ENCODE measurements around the gene DNAH14. TPM values are rescaled to one million over a fixed set of nuclear protein-coding genes. Genes with fewer than 3 reads are reported as not detected.

DNAH14 gene
- total RNA-seq, 1 donor: 31.8 TPM

- no peaks in the 10 kb centered on the region for H3K27me3 ChIP-seq (ENCODE audit: insufficient read depth, low read length)
- no peaks in the 10 kb centered on the region for H3K9me3 ChIP-seq (ENCODE audit: low read depth, low read length)
- H3K4me2 ChIP-seq (ENCODE audit: insufficient read depth, low read length): no peak overlapping the region
- H3K79me2 ChIP-seq (ENCODE audit: insufficient read depth, low read length): no peaks in the 10 kb centered on the region
- DNase-seq (ENCODE audit: insufficient read length, low spot score, missing footprints): no peak
- H3K4me3 ChIP-seq (ENCODE audit: insufficient read depth, low read length): no peak overlapping the region
- H4K20me1 ChIP-seq (ENCODE audit: insufficient read depth, low read length): no peaks in the 10 kb centered on the region
- H2AFZ ChIP-seq (ENCODE audit: low read length): no peak overlapping the region
- no peaks in the 10 kb centered on the region for H3K4me1 ChIP-seq (ENCODE audit: insufficient read depth, low read length)
- no peak overlapping the region for H3K27ac ChIP-seq (ENCODE audit: low read depth, low read length)
- no peaks in the 10 kb centered on the region for H3K36me3 ChIP-seq (ENCODE audit: insufficient read depth, low read length)
- TF ChIP-seq CTCF (IDR thresholded peaks at IDR 0.05; ENCODE audit: extremely low read depth, low read depth, low read length): no peak
Measured at GRCh38 chr1:225360119-225360518, 430.6 kb downstream of the DNAH14 start.

- TF ChIP-seq CTCF (IDR thresholded peaks at IDR 0.05; ENCODE audit: extremely low read depth, low read depth, low read length): no peak
- Histone ChIP-seq H3K4me2 (ENCODE audit: insufficient read depth, low read length) (no peak overlapping the region), H2AFZ (ENCODE audit: low read length) (no peak overlapping the region), H3K9me3 (ENCODE audit: low read depth, low read length) (no peaks in the 10 kb centered on the region), H3K27ac (ENCODE audit: low read depth, low read length) (no peak overlapping the region), H3K4me1 (ENCODE audit: insufficient read depth, low read length) (no peaks in the 10 kb centered on the region), H3K36me3 (ENCODE audit: insufficient read depth, low read length) (no peaks in the 10 kb centered on the region), H3K79me2 (ENCODE audit: insufficient read depth, low read length) (no peaks in the 10 kb centered on the region), H3K4me3 (ENCODE audit: insufficient read depth, low read length) (no peak overlapping the region), H4K20me1 (ENCODE audit: insufficient read depth, low read length) (no peaks in the 10 kb centered on the region), H3K27me3 (ENCODE audit: insufficient read depth, low read length) (no peaks in the 10 kb centered on the region)
- peak; percentile 21 for DNase-seq (ENCODE audit: insufficient read length, low spot score, missing footprints)
Measured at GRCh38 chr1:225361176-225361575, 431.7 kb downstream of the DNAH14 start.

GRCh38 chr1:225362805-225363204 lies 433.3 kb downstream of the DNAH14 start:
- no peaks in the 10 kb centered on the region for H3K9me3 ChIP-seq (ENCODE audit: low read depth, low read length)
- no peak for DNase-seq (ENCODE audit: insufficient read length, low spot score, missing footprints)
- no peaks in the 10 kb centered on the region for H3K36me3 ChIP-seq (ENCODE audit: insufficient read depth, low read length)
- no peak overlapping the region for H3K4me3 ChIP-seq (ENCODE audit: insufficient read depth, low read length)
- H4K20me1 ChIP-seq (ENCODE audit: insufficient read depth, low read length): no peaks in the 10 kb centered on the region
- H3K4me2 ChIP-seq (ENCODE audit: insufficient read depth, low read length): no peak overlapping the region
- H3K27ac ChIP-seq (ENCODE audit: low read depth, low read length): no peak overlapping the region
- H3K27me3 ChIP-seq (ENCODE audit: insufficient read depth, low read length): no peaks in the 10 kb centered on the region
- no peaks in the 10 kb centered on the region for H3K4me1 ChIP-seq (ENCODE audit: insufficient read depth, low read length)
- H2AFZ ChIP-seq (ENCODE audit: low read length): no peak overlapping the region
- TF ChIP-seq CTCF (IDR thresholded peaks at IDR 0.05; ENCODE audit: extremely low read depth, low read depth, low read length): no peak
- no peaks in the 10 kb centered on the region for H3K79me2 ChIP-seq (ENCODE audit: insufficient read depth, low read length)

GRCh38 chr1:225364439-225364838 lies 435.0 kb downstream of the DNAH14 start:
- Histone ChIP-seq H3K36me3 (ENCODE audit: insufficient read depth, low read length) (no peaks in the 10 kb centered on the region), H3K27ac (ENCODE audit: low read depth, low read length) (no peak overlapping the region), H3K79me2 (ENCODE audit: insufficient read depth, low read length) (no peaks in the 10 kb centered on the region), H3K4me2 (ENCODE audit: insufficient read depth, low read length) (no peak overlapping the region), H3K4me1 (ENCODE audit: insufficient read depth, low read length) (no peaks in the 10 kb centered on the region), H3K4me3 (ENCODE audit: insufficient read depth, low read length) (no peak overlapping the region), H3K27me3 (ENCODE audit: insufficient read depth, low read length) (no peaks in the 10 kb centered on the region), H2AFZ (ENCODE audit: low read length) (no peak overlapping the region), H4K20me1 (ENCODE audit: insufficient read depth, low read length) (no peaks in the 10 kb centered on the region), H3K9me3 (ENCODE audit: low read depth, low read length) (no peaks in the 10 kb centered on the region)
- TF ChIP-seq CTCF (IDR thresholded peaks at IDR 0.05; ENCODE audit: extremely low read depth, low read depth, low read length): no peak
- no peak for DNase-seq (ENCODE audit: insufficient read length, low spot score, missing footprints)

Data from osteoblast (primary cell).